Neural progenitor cell (in vitro differentiated cells): ENCODE results near the gene IFNLR1.

Experiments
- EZH2 ChIP-seq: fragments of 200-600 bp; sonication (generic); IDR thresholded peaks from 2 replicates; pipeline ENCODE4 v1.6.1; 2017; ENCODE audit warnings: antibody characterized with exemption, mild to moderate bottlenecking, moderate library complexity
- EZH2phosphoT487 ChIP-seq: fragments of 200-600 bp; sonication (generic); IDR thresholded peaks from 2 replicates; pipeline ENCODE4 v1.6.1; 2017; ENCODE audit warnings: antibody characterized with exemption
- TF ChIP-seq, protein P1 (sequence below): fragments of 200-600 bp; sonication (generic); IDR thresholded peaks from 2 replicates; pipeline ENCODE4 v1.5.1; 2017; ENCODE audit warnings: antibody characterized with exemption, mild to moderate bottlenecking

DNA sequence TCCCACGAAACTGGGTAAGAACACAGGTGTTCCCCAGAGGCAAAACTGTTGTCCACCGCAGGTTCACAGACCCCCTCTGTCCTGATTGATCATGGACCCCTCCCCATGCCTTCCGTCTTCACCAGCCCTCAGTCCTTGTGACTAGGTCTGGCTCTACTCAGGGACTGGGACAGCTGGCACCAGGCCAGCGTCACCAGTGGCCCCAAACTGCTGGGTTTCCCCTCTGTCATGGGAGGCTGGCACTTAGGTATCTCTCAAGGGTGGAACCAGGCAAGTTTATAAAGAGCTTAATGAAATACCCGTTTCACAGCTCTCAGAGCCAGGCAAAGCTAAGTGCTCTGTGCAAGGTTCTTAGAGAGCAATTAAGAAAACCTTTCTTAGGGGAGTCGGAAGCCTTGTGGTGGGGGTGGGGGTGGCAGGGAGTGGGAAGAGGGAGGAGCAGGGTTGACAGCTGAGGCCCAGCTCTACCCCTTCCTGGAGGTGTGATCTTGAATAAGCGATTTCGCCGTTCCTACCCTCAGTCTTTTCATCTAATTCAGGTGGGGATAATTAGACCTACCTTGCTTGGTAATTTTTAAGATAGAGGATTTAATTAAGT, 35.0 kb upstream of the IFNLR1 start:
- TF ChIP-seq, protein P1, sequence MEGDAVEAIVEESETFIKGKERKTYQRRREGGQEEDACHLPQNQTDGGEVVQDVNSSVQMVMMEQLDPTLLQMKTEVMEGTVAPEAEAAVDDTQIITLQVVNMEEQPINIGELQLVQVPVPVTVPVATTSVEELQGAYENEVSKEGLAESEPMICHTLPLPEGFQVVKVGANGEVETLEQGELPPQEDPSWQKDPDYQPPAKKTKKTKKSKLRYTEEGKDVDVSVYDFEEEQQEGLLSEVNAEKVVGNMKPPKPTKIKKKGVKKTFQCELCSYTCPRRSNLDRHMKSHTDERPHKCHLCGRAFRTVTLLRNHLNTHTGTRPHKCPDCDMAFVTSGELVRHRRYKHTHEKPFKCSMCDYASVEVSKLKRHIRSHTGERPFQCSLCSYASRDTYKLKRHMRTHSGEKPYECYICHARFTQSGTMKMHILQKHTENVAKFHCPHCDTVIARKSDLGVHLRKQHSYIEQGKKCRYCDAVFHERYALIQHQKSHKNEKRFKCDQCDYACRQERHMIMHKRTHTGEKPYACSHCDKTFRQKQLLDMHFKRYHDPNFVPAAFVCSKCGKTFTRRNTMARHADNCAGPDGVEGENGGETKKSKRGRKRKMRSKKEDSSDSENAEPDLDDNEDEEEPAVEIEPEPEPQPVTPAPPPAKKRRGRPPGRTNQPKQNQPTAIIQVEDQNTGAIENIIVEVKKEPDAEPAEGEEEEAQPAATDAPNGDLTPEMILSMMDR = no peak
- TF ChIP-seq EZH2phosphoT487 (no peak), EZH2 (no peak)
